T-helper 1 cell treated with Interleukin-12 subunit alpha and Interleukin-12 subunit beta and Interleukin-4 antibody, amounts not matched to agents 30 ng/mL and 1 ng/mL, for 36 hours (primary cell): Measurements from ENCODE around the gene CAPG. TPM values are rescaled to one million over a fixed set of nuclear protein-coding genes. Genes with fewer than 3 reads are reported as not detected.

ENCODE experiments used
- intact Hi-C: fragments of 100-400 bp; cut with micrococcal nuclease; formaldehyde crosslinking; loops from one replicate; pipeline ENCODE4 v1.15.1; 2024
- total RNA-seq: library from RNA; stranded (reverse); gene quantifications from 2 replicates; pipeline ENCODE4 v1.2.3, GENCODE V29; 2022

CAPG gene
- total RNA-seq = 181 and 216 TPM in 2 replicates

- intact Hi-C loops = loop anchor here (1.0 to 2.0 kb wide), 3 partner anchors 8 to 55 kb away; partner anchors contain the start of genes ELMOD3, RETSAT and SH2D6
These were observed at the start of gene CAPG for GRCh38 chr2:85409845-85410583. TSS of gene CAPG (minus strand) at chr2:85410366. CDS start at chr2:85402145, 8,221 bp downstream.

GRCh38 chr2:85459771-85460170, 49.6 kb upstream of the CAPG start:
- intact Hi-C loops = no loop called here

GRCh38 chr2:85458601-85459563, 48.7 kb upstream of the CAPG start:
- intact Hi-C loops = no loop called here

- intact Hi-C loops = no loop called here
These were observed 47.7 kb upstream of the CAPG start for GRCh38 chr2:85457877-85458316.

- intact Hi-C loops = no loop called here
These were observed 46.9 kb upstream of the CAPG start for GRCh38 chr2:85457043-85457442.

GRCh38 chr2:85455552-85456090, 45.5 kb upstream of the CAPG start:
- intact Hi-C loops = no loop called here

- intact Hi-C loops = no loop called here
These were observed 43.4 kb upstream of the CAPG start for GRCh38 chr2:85453571-85453970.

GRCh38 chr2:85452237-85452636, 42.1 kb upstream of the CAPG start:
- intact Hi-C loops = no loop called here

- intact Hi-C loops = no loop called here
These were observed 39.0 kb upstream of the CAPG start for GRCh38 chr2:85449214-85449588.

- intact Hi-C loops = no loop called here
These were observed 38.5 kb upstream of the CAPG start for GRCh38 chr2:85448461-85449213.

- intact Hi-C loops = no loop called here
These were observed 37.0 kb upstream of the CAPG start for GRCh38 chr2:85447222-85447585.

GRCh38 chr2:85446296-85447221, 36.4 kb upstream of the CAPG start:
- intact Hi-C loops = no loop called here

- intact Hi-C loops = no loop called here
These were observed 35.4 kb upstream of the CAPG start for GRCh38 chr2:85445316-85446295.

GRCh38 chr2:85444629-85445172, 34.5 kb upstream of the CAPG start:
- intact Hi-C loops = no loop called here

- intact Hi-C loops = no loop called here
These were observed 31.7 kb upstream of the CAPG start for GRCh38 chr2:85441864-85442263.

- intact Hi-C loops = no loop called here
These were observed 30.6 kb upstream of the CAPG start for GRCh38 chr2:85440729-85441128.

- intact Hi-C loops = loop anchor here (5.0 kb wide), 1 partner anchor 157 kb away; the partner anchor contains the start of gene RNF181
These were observed 29.8 kb upstream of the CAPG start for GRCh38 chr2:85439986-85440385.

GRCh38 chr2:85439569-85439968, 29.4 kb upstream of the CAPG start:
- intact Hi-C loops = loop anchor here (5.0 kb wide), 1 partner anchor 158 kb away; the partner anchor contains the start of gene RNF181
